GM11168 (cell line): ENCODE results near the gene OR6Q1.

ENCODE experiments used
- in situ Hi-C: fragments of 300-500 bp; cut with MboI; formaldehyde crosslinking; loops from one replicate; pipeline ENCODE4 v1.12.0; 2022; ENCODE audit warnings: low sequenced_read_pairs; ENCODE audit not compliant: unreplicated experiment

Gene OR6Q1

GRCh38 chr11:58057481-58057880 is 26.7 kb downstream of the OR6Q1 start:
- in situ Hi-C loops: no loop called here

DNA sequence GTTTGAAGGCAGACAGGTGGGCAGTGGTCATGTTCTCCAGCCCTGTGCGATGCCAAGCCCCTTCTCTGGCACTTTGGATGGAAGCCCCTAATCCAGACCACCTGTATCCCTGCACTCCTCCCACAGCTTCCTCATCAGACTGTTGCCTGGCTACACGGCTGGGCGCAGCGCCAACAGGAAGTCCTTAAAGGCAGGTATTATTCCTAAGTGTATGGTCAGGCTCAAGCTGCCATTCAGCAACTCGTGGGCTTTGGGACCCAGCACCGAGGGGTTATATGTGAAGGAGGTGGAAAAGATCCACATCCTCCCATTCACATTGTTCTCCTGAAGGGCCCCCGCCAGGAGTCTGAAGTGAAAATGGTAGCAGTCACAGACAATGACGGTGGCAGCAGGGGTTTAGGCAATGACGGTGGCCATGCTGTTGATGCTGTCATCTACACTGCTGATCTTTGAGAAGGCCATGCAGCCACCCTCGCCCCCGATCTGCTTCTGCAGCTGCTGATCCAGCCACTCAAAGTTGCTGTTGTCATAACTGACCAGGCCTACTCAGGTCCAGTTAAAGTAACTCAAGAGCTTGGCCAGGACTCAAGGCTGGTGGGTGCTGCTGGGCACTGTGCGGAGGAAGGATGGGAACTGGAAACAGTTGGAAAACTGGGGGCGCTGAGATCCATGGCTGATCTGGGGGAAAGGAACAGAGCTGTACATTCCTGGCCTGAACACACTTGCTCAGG is 27.7 kb downstream of the OR6Q1 start:
- in situ Hi-C loops: no loop called here

DNA sequence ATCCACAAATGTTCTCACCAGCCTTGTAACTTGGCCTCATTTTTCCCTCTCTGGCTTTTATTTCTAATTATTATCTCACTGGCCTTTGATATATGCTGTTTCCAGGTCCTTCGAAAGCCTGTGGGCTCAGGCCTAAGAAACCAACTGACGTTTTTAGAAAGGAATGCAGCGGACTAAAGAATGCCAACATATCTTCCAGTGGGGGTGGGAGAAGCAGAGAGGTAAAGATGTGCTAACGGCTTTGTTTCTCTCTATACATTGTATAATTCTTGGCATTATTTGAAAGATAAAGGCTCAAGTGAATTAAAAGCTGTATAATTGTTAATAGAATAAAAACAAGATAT is 28.2 kb downstream of the OR6Q1 start:
- in situ Hi-C loops: no loop called here

GRCh38 chr11:58060535-58060934 is 29.8 kb downstream of the OR6Q1 start:
- in situ Hi-C loops: no loop called here

DNA sequence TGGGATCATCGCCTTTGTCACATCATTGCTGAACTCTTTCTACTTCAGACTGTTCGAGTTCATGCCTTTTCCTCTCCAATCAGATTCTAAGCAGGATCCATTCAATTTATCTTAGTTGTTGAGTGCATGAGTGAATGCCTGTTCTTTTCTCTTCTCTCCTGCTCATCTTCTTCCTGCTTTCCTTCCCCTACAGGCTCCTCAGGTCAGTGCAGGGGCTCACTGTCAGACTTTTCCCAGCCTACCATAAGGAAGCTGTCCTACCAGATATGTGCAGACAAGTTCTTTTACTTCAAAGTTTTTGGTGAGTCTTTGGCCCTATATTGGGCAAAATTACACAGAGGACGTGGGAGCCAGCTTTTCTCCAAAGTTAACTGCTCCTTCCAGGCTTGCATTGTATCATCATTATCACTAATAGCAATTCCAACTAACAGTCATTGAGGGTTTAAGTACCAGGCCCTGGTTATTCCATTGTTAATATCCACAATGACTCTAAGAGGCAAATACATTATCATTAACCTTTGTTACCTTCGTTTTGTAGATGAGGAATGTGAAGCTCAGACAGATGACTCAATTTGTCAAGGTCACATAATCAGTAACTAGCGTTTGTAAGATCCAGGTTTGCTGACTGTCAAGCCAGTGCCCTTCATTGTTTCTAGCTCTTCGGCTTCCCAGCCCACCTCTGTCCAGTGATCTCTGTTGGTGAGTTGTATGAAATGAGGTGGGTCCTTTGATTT is 30.4 kb downstream of the OR6Q1 start:
- in situ Hi-C loops: no loop called here

DNA sequence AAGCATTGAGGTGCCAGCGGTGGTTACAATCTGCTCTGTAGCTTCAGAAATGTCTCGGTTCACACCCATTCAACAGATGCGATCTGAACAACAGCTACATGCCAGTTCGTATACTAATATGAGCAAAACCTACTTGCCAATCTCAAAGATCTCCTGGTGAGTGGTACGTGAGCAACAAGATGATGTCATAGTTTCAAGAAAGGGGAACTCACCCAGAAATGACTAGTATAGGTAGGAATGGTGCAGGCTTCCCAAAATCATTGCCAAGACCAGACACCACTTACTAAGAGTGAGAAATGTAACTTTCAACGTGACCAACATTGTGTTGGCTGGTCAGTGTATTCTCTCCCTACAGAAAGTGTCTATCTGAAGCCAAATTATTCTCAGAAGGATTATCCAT is 31.1 kb downstream of the OR6Q1 start:
- in situ Hi-C loops: no loop called here

DNA sequence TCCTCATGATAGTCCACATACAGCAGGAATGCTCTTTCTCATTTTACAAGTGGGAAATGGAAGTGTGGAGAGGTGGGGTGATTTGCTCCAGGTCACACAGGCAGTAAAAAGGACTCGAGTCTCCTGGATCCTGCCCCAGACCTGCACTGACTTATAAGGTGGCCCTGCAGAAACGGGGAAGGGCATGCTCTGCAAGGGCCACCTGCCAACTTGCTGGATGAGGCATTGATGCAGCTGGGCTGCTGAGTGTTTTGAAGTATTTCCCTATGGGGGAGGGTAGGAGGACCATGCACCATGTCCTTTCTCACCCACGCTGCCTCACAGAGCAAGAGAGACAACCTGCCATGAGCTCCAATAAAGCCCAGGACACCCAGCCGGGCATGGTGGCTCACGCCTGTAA is 36.9 kb downstream of the OR6Q1 start:
- in situ Hi-C loops: no loop called here

GRCh38 chr11:58068655-58069054 is 37.9 kb downstream of the OR6Q1 start:
- in situ Hi-C loops: no loop called here

- in situ Hi-C loops: no loop called here
Observed at GRCh38 chr11:58070585-58070984, 39.8 kb downstream of the OR6Q1 start.

GRCh38 chr11:58075781-58076180 is 45.0 kb downstream of the OR6Q1 start:
- in situ Hi-C loops: no loop called here
